ENCODE results near the gene ARID1B.

ARID1B gene

GRCh38 chr6:157091856-157092460, 314.8 kb downstream of the ARID1B start:
- DNase-seq (ENCODE audit: low read depth in 1 of 2, low spot score in 1 of 2): no peak

- DNase-seq (ENCODE audit: low read depth in 1 of 2, low spot score in 1 of 2): no peak
Observed at GRCh38 chr6:157092736-157093135, 315.6 kb downstream of the ARID1B start.

- no peak for DNase-seq (ENCODE audit: low read depth in 1 of 2, low spot score in 1 of 2)
Observed at GRCh38 chr6:157093536-157093935, 316.4 kb downstream of the ARID1B start.

GRCh38 chr6:157094038-157094437, 316.9 kb downstream of the ARID1B start:
- DNase-seq (ENCODE audit: low read depth in 1 of 2, low spot score in 1 of 2): no peak

GRCh38 chr6:157095084-157095483, 317.9 kb downstream of the ARID1B start:
- DNase-seq (ENCODE audit: low read depth in 1 of 2, low spot score in 1 of 2): no peak

GRCh38 chr6:157095569-157095968, 318.4 kb downstream of the ARID1B start:
- DNase-seq (ENCODE audit: low read depth in 1 of 2, low spot score in 1 of 2): no peak

- DNase-seq (ENCODE audit: low read depth in 1 of 2, low spot score in 1 of 2): no peak
Observed at GRCh38 chr6:157096105-157096504, 318.9 kb downstream of the ARID1B start.

GRCh38 chr6:157096522-157096921, 319.3 kb downstream of the ARID1B start:
- DNase-seq (ENCODE audit: low read depth in 1 of 2, low spot score in 1 of 2): no peak

- no peak for DNase-seq (ENCODE audit: low read depth in 1 of 2, low spot score in 1 of 2)
Observed at GRCh38 chr6:157097255-157097955, 320.2 kb downstream of the ARID1B start.

- no peak for DNase-seq (ENCODE audit: low read depth in 1 of 2, low spot score in 1 of 2)
Observed at GRCh38 chr6:157098999-157099398, 321.8 kb downstream of the ARID1B start.

- no peak for DNase-seq (ENCODE audit: low read depth in 1 of 2, low spot score in 1 of 2)
Observed at GRCh38 chr6:157099912-157100593, 322.9 kb downstream of the ARID1B start.

GRCh38 chr6:157101166-157101565, 324.0 kb downstream of the ARID1B start:
- no peak for DNase-seq (ENCODE audit: low read depth in 1 of 2, low spot score in 1 of 2)

- DNase-seq (ENCODE audit: low read depth in 1 of 2, low spot score in 1 of 2): no peak
Observed at GRCh38 chr6:157104803-157105202, 327.6 kb downstream of the ARID1B start.

GRCh38 chr6:157106487-157106886, 329.3 kb downstream of the ARID1B start:
- no peak for DNase-seq (ENCODE audit: low read depth in 1 of 2, low spot score in 1 of 2)

- no peak for DNase-seq (ENCODE audit: low read depth in 1 of 2, low spot score in 1 of 2)
Observed at GRCh38 chr6:157107571-157107914, 330.4 kb downstream of the ARID1B start.

- no peak for DNase-seq (ENCODE audit: low read depth in 1 of 2, low spot score in 1 of 2)
Observed at GRCh38 chr6:157107915-157108651, 330.9 kb downstream of the ARID1B start.

GRCh38 chr6:157108923-157109322, 331.7 kb downstream of the ARID1B start:
- DNase-seq (ENCODE audit: low read depth in 1 of 2, low spot score in 1 of 2): no peak

GRCh38 chr6:157110607-157111006, 333.4 kb downstream of the ARID1B start:
- no peak for DNase-seq (ENCODE audit: low read depth in 1 of 2, low spot score in 1 of 2)

GRCh38 chr6:157113389-157113788, 336.2 kb downstream of the ARID1B start:
- no peak for DNase-seq (ENCODE audit: low read depth in 1 of 2, low spot score in 1 of 2)

GRCh38 chr6:157116426-157116825, 339.2 kb downstream of the ARID1B start:
- DNase-seq (ENCODE audit: low read depth in 1 of 2, low spot score in 1 of 2): no peak

GRCh38 chr6:157117431-157118095, 340.4 kb downstream of the ARID1B start:
- no peak for DNase-seq (ENCODE audit: low read depth in 1 of 2, low spot score in 1 of 2)
